ENCODE data around the gene TEKT3.
A peak's percentile ranks its signal among the peaks of the same experiment; 100 is the strongest.

TEKT3 gene

GRCh38 chr17:15348021-15348420 lies 6.6 kb upstream of the TEKT3 start:
- DNase-seq, result no peak

- no peak for DNase-seq
Measured at GRCh38 chr17:15346066-15346595, 4.7 kb upstream of the TEKT3 start.

- no peak for DNase-seq
Measured at GRCh38 chr17:15343749-15344148, 2.4 kb upstream of the TEKT3 start.

GRCh38 chr17:15342460-15342859 lies 1.1 kb upstream of the TEKT3 start:
- DNase-seq, result no peak

- DNase-seq, result no peak
Measured at GRCh38 chr17:15341966-15342365, 569 bp upstream of the TEKT3 start.

GRCh38 chr17:15340966-15341365 lies 431 bp downstream of the TEKT3 start:
- peak; percentile 17 for DNase-seq

GRCh38 chr17:15335446-15335845 lies 6.0 kb downstream of the TEKT3 start:
- DNase-seq, result no peak

GRCh38 chr17:15334266-15334665 lies 7.1 kb downstream of the TEKT3 start:
- no peak for DNase-seq

- DNase-seq, result peak; percentile 22
Measured at GRCh38 chr17:15332338-15332737, 9.1 kb downstream of the TEKT3 start.

- no peak for DNase-seq
Measured at GRCh38 chr17:15323131-15323530, 18.3 kb downstream of the TEKT3 start.

- no peak for DNase-seq
Measured at GRCh38 chr17:15321556-15322251, 19.7 kb downstream of the TEKT3 start.

GRCh38 chr17:15319452-15320010 lies 21.9 kb downstream of the TEKT3 start:
- no peak for DNase-seq

GRCh38 chr17:15311996-15312395 lies 29.4 kb downstream of the TEKT3 start:
- DNase-seq, result no peak

- DNase-seq, result no peak
Measured at GRCh38 chr17:15309793-15310192, 31.6 kb downstream of the TEKT3 start.

GRCh38 chr17:15309236-15309635 lies 32.2 kb downstream of the TEKT3 start:
- DNase-seq, result no peak

- no peak for DNase-seq
Measured at GRCh38 chr17:15308758-15309157, 32.6 kb downstream of the TEKT3 start.

- no peak for DNase-seq
Measured at GRCh38 chr17:15307710-15308111, 33.7 kb downstream of the TEKT3 start.

- DNase-seq, result no peak
Measured at GRCh38 chr17:15303851-15304250, 37.5 kb downstream of the TEKT3 start.

- no peak for DNase-seq
Measured at GRCh38 chr17:15303268-15303667, 38.1 kb downstream of the TEKT3 start.

- no peak for DNase-seq
Measured at GRCh38 chr17:15301845-15302244, 39.6 kb downstream of the TEKT3 start.

GRCh38 chr17:15298176-15298575 lies 43.2 kb downstream of the TEKT3 start:
- DNase-seq, result no peak

GRCh38 chr17:15293558-15293957 lies 47.8 kb downstream of the TEKT3 start:
- DNase-seq, result no peak

- DNase-seq, result no peak
Measured at GRCh38 chr17:15291674-15292361, 49.6 kb downstream of the TEKT3 start.

GRCh38 chr17:15290605-15291004 lies 50.8 kb downstream of the TEKT3 start:
- no peak for DNase-seq
